Spleen (tissue), 7 donors: ENCODE measurements around the gene JAZF1.

ENCODE experiments used
- POLR2A ChIP-seq, 3 donors: fragments of 450-650 bp; IDR thresholded peaks; one replicate each; pipeline ENCODE4 v1.5.1; 2017; ENCODE audit warnings: antibody characterized with exemption in 3 of 3, mild to moderate bottlenecking in 1 of 3
- POLR2AphosphoS5 ChIP-seq, 3 donors: sonication (generic); formaldehyde crosslinking; IDR thresholded peaks; one replicate each; pipeline ENCODE4 v1.5.1; 2017; ENCODE audit warnings: antibody characterized with exemption in 3 of 3
- TF ChIP-seq, protein P1 (sequence below), 11 experiments: fragments of 200-600 bp in 7 of 11; fragments of 450-650 bp in 4 of 11; sonication (generic) in 4 of 11; IDR thresholded peaks in 8 of 11; conservative IDR thresholded peaks in 3 of 11; 1 replicate in 7 of 11; 2 replicates in 4 of 11; pipeline versions ENCODE4 v1.4.0 to v1.8.0; 2016 to 2021; ENCODE audit warnings: antibody characterized with exemption in 11 of 11, inconsistent platforms in 4 of 11, mild to moderate bottlenecking in 1 of 11
- donor health status: DM: no; HTN: no; CAD: no; lungs with moderate emphysema.
- donor health status: DM: no; HTN: no; CAD: no.
- donor health status: DM: no; HTN: no; CAD: no.

DNA sequence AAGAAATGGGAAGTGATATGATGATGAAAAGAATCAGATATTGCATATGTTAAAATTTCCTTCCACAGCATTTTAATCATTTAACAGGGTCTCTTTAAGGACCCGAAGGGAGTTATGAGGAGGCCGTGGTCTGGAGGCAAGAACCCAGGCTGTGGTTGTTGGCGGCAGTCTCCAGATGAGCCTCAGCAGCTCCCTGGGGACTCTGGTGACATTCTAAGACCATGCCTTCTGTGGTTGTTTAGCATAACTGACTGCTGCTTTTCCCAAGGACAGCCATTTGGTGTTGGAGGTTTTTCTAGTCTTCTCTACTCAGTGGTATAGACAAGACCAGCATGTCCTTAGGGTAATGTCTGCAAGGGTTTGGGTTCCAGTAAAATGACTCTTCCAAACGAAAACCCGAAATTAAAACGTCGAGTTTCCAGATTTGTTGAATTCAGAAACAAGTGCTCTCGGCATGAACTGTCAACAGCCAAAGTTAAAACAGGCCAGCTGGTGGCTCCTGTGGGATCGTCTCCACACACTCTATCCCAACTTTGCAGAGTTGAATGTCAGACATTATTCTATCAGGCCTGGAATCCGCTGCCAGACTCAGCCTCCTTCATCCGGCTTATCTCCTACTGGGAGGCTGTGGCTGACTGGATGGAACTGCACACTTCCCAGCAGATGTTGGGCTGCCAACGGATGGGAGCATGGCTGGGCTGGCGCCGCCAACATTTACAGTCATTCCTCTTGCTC is 257.5 kb downstream of the JAZF1 start:
- TF ChIP-seq POLR2AphosphoS5 (IDR thresholded peaks at IDR 0.05) (no peak), POLR2A (IDR thresholded peaks at IDR 0.05) (no peak)
- TF ChIP-seq, protein P1, sequence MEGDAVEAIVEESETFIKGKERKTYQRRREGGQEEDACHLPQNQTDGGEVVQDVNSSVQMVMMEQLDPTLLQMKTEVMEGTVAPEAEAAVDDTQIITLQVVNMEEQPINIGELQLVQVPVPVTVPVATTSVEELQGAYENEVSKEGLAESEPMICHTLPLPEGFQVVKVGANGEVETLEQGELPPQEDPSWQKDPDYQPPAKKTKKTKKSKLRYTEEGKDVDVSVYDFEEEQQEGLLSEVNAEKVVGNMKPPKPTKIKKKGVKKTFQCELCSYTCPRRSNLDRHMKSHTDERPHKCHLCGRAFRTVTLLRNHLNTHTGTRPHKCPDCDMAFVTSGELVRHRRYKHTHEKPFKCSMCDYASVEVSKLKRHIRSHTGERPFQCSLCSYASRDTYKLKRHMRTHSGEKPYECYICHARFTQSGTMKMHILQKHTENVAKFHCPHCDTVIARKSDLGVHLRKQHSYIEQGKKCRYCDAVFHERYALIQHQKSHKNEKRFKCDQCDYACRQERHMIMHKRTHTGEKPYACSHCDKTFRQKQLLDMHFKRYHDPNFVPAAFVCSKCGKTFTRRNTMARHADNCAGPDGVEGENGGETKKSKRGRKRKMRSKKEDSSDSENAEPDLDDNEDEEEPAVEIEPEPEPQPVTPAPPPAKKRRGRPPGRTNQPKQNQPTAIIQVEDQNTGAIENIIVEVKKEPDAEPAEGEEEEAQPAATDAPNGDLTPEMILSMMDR (IDR thresholded peaks at IDR 0.05 in 8 of 11, conservative IDR thresholded peaks at IDR 0.05 in 3 of 11) = no peak
